NCI-H1092 treated with DMSO at 0.1 percent for 48 hours (cell line): ENCODE data around the gene CREBBP.
A peak's percentile ranks its signal among the peaks of the same experiment; 100 is the strongest.

Experiments
- DNase-seq: peaks from one replicate; lab custom pipeline; 2025; lab: John Stamatoyannopoulos, UW

CREBBP gene

DNA sequence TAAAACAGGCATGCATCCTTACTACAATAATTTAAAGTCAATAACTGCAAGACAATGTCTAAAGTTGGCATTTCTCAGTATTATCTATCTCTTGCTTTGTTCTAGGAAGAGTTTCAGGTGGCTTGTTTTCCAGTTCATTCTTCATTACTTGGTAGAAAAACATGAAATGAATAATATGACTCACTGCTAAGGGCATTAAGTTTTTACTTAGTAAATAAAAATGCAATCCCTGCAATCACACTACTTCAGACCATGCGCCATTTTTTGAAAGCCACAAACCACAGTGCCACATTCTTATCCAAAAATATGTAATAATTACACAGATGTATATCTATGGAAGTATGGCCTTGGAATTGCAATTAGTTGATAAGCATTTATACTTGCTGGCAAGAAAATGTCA, 55.4 kb downstream of the CREBBP start:
- DNase-seq, result no peak

DNA sequence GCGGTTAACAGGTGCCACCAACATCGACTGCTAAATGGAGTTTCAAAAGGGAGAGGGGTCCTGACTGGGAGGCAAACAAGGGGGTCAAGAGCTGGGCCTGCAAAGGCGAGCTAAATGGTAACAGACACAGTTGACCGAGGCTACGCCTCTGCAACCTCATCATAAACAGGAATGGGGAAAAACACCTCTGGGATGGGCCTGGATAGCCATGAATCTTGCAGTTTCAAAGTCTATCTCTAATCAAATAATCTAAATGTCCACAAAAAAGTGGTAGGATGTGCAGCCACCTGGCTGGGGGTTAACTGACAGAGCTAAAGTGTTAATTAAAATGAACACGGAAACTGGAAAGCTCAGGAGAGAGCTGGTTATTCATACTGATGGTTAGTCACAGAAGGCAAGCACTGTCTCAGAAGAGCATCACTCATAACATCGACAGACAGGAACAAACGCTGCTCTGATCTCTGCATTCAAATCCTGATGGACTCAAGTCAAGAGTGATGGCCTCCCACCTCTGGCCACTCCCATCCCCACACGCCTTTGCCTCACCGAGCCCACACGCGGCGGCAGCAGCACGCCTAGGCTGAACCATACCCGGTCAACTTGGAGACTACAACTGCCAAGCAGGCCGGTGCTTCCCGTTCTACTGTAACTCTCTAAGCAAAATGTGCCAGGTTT, 56.3 kb downstream of the CREBBP start:
- no peak for DNase-seq

DNA sequence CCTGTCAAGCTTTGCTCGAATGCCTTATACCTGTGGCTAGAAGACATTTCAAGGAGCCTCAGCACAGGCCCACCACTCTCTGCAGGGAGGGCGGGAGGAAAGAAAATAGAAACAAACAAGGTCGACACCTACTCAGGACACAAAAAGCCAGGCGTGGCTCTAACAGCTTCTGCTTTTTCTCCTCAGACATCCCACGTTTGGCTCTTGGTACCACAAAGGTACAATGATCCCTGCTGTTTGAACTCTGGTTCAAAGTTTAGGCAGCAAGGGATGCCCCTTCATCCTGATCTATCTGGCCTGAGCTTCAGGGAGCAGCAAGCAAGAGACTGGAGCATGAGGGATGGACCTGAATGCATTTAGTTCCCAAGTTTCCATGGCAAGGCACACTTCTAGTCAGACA, 57.1 kb downstream of the CREBBP start:
- no peak for DNase-seq

DNA sequence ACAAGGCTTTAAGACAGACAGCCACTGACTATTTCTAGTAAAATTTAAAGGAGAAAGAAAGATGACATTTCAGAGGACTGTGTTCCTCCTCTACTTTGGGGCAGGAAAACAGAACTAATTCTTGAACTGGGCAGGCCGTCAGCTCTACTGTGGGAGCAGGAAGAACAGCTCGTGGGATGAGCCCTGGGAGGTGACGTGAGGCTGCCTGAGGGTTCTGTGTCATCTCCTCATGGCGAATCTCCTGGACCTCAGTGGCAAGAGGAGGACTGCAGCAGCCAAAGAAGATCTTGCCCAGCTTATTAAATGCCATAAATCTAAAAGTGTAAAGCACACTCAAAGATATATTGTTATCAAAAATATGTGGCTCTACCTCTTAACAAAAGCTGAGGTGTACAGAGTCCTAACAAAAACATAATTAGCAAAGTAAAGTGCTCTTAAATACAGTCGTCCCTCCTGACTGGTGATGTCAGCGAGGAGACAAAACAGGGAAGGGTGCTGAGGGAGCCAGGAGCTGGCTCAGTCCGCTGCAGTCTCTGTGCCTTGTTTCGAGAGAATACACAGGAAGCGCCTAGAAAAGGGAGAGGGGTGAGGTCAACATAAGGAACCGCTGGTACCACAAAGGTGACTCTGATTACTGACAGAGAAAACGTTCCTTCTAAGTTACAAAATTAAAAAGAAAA, 58.0 kb downstream of the CREBBP start:
- DNase-seq, result no peak

DNA sequence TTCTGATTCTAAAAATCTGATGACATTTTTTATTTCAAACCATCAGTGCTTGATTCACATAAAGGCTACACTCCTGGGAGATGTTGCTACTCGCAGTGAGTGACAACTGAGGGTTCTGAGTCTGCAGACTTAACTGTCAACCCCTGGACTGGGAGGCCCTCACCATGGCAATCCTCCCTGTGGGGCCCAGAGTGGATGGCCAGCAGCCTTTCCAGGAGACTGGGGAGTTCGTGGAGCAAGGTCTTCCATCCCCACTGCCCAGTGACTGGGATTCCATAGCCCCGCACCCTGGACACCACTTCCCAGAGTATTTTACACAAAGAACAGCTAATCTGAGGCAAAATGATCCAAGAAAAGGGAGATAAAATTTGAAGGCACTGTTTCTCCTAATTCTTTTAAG, 59.3 kb downstream of the CREBBP start:
- DNase-seq, result no peak

DNA sequence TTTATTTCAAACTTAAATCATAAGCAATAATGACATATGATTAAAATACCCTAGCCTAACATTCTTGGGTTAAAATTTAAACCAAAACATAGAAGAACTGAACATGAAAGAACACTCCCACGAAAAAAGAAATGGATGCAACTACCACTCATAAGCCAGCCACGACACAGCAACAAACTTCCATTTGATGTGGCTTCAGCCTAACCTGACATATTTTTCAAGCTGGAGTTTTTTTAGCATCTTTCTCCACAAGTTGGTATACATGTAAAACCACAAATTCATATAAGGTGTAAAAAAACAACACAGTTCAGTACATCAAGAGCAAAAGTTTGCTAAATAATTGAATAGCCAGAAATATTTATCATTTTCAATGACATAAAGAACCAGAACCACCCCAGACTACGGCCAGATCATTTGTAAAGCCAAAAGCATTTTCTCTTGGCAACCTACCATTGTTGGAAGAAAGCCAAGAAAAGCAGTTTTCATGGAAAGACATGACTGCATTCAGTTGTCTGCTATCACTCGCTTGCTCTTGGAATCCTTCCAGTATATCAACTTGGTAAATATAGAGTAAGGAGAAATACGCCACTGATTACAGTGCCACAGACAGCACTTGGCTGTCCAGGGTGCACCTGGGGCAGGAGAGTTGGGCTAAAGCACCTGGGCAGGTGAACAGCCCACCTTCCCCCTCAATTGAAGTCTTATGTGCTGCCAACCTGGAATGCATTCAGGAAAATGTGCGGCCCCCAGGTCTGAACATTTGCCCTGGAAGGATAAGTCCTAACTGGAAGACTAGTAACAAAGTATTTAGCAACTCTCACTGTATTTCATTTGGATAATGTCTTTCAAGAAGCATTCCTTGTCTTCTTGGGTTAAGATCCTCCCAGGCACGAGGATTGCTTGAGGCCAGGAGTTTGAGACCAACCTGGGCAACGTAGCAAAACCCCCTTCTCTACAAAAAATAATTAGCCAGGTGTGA, 60.5 kb downstream of the CREBBP start:
- peak; percentile 96 for DNase-seq

DNA sequence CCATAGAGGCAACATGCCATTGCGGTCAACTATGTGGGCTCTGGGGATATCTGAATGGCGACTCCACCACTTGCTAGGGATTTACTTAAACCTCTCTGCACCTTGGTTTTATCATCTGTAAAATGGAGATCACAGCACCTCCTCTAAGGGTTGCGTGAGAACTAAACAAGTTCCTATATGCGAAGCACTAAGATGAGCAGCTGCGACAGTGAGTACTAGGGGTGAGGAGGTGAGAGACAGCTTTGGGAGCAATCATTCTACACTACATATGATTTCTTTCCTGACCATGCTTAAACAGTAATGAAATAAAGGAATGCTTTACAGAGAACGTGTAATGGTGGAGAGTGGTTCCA, 61.4 kb downstream of the CREBBP start:
- DNase-seq, result no peak

DNA sequence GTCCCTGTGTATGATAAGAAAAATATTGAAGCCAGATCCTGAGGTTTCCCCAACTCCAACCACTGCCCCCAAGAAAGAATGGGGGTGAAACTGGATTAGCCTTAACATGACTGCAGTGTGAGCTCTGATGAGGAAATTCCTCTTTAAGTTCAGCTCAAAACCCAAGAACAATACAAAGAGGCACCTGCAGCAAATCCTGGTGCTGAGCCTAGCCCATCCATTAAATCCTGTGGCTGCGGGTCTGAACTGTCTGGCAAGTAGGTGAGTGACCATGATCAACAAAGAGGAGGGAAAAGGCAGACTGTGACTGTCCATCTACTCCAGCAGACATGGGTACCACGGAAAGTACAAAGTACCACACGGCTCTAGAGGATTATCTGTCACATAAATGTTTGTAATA, 64.2 kb downstream of the CREBBP start:
- DNase-seq, result no peak

DNA sequence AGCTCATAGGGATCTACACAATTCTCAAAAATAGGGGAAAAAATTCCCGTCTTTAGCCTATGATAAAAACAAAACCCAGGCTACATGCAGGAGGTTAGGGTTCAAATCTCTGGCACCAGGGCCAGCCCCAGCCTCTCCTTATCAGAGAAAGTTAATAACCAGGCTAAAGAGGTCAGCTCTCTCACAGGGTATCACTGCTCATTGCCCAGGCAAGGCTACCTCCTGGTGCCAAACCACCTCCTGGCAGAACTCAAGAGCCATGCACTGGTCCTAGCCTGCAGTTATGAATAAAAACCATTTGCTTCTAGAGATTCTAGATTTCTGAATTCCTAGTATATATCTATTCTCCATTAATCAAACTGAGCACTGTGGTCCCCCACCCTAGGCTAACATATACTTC, 65.8 kb downstream of the CREBBP start:
- DNase-seq, result no peak

DNA sequence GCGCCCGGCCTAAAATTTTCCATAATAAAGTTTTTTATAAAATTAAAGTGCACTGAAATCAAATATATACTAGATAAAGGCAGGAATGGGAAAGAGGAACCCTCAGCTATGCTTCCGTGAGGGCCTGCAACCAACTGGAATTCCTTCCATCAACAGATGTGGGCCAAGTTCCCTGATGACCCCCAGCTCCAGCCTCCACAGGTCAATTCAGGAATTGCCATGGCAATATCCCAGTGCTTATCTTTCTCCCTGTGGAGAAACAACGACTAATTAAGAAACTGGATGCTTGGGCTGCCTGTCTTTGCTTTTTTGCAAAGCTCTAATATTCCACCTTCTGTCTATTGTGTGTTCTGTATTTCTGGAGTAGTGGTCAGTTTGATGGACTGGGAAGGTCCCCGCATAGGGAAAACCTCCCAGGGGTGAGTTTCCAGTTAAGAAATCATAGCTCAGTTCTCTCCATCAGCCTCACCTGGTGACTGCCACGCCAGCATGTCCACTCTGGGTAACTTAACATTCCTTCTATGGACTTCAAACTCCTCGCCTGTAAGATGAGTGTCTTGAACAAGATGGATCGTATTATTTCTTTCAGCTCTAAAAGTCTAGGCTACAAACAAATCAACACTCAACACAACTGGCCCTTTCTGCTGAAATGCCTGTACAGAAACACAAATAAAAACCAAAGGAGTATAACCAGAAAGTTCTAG, 67.9 kb downstream of the CREBBP start:
- no peak for DNase-seq

DNA sequence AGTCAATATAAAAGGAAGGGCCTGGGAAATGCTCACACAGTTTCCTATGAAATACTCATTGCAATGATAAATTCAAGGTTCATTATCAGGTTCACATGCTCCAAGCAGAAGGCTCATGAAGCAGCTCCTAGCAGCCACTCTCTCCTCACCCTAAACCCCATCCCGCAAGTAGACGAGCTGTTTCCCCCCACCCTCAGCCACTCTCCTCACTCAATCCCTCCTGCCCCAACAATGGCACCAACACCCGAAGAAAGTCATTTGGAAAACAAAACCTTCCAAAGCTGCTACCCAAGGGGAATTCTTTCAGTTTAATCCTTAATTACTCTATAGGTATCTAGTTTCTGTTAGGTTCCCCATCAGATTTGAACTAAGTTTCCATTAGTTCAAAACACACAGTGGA, 69.7 kb downstream of the CREBBP start:
- DNase-seq, result no peak

DNA sequence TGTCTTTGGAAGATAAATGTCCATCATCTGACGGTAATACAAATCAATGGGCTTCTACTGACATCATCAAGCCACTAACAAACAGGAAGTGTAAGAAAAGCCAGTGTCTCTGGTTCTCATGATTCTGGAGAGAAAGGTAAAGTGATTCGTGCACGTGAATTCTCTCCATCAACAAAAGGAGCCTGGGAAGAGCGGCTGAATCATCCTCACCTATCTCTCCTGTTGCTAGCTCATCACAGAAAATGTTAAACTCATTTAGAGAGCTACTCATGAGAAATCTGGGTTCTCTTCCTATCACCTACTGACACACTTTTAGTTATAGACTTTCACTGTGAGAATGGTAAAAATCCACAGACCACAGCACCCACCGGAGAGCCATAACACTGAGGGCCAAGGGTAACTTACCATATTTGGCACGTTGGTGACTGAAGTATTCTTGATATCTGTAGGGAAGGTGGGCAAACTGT, 70.3 kb downstream of the CREBBP start:
- no peak for DNase-seq

DNA sequence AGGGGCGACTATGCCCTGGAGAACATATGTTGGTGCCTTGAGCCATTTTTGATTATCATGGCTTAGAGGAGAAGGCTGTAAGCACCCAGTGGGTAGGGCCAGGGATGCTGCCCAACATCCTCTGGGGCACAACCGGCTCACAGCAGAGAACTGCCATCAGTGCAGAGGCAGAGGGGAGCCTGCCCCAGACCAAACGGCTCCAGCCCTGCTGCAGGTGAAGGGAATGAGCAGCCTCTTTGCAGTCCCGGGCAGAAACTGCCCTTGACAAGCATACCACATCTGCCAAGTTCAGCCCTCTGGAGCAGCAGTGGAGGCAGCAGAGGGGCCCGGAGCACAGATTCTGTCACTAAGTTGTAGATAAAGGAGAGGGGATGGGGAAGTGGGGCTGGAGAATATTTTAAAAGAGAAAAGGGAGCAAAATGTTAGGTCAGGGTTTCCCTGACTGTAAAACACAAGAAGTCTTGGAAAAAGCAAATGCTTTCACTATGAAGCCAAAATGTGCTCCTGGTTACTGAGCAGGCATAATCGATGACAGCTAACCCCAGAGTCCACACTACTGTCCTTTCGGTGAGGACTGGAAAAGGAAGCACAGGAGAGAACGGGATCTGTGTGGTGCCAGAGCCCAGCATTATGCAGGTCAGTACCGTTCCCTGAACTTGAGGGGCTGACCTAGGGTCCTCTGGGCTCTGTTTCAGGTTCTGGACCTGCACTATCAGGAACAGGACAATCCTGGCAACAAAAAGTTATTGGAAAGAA, 72.0 kb downstream of the CREBBP start:
- no peak for DNase-seq

DNA sequence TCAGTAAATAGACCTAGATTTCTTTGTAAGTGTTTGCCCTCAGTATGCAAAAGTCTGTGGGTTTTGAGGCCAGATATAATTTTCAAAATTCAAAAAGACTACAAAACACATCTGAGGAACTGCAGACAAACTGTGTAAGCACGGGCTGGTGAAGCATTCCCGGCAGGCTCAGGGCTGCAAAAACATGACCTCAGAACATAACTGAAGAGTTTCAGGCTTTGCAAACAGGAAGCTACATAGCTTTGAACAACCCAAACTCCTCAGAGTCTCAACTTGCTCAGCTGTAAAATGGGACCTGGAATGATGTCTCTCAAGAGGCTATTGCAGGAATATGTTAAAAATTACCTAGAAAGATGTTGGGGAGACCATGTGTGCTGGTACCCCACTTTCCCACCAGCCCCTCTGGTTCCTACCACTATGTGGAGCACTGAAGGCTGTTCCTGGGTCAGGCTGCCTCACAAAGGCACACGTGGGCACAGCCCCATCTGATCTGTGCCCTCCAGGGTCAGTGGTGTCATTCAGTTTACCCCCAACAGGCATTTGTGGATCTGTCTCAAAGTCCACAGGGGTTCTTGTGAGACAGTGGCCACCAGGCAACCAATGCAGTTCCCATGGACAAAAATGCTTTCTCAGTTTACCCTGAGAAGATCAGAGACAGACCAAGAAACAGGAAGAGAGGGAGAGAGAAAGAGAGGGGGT, 72.9 kb downstream of the CREBBP start:
- DNase-seq, result no peak

DNA sequence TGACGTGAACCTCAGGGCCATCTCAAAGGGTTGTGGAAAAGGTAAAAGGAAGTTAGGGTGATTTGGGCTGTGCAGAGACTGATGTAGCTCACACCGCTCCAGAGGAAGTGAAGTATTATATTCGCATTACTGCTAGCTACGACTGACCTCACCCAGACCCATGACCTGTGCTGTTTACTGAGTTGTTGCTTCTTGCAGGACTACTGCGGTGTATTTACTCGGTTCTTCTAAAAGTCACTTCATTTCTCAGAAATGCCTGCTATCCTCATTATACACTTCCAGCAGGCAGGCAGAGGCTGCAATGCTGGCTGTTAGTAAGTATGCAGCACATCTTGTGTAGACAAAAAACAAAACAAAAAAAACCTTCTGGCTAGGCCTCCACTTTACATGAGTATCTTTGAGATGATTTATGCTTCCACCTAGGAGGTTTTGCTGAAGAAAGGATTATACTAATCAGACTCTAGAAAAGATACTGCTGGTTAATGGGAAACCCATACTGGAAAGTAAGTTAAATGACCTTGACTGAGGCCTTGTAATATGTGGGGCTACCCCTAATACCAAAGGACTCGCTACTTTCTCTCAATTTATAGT, 76.0 kb downstream of the CREBBP start:
- DNase-seq, result no peak

DNA sequence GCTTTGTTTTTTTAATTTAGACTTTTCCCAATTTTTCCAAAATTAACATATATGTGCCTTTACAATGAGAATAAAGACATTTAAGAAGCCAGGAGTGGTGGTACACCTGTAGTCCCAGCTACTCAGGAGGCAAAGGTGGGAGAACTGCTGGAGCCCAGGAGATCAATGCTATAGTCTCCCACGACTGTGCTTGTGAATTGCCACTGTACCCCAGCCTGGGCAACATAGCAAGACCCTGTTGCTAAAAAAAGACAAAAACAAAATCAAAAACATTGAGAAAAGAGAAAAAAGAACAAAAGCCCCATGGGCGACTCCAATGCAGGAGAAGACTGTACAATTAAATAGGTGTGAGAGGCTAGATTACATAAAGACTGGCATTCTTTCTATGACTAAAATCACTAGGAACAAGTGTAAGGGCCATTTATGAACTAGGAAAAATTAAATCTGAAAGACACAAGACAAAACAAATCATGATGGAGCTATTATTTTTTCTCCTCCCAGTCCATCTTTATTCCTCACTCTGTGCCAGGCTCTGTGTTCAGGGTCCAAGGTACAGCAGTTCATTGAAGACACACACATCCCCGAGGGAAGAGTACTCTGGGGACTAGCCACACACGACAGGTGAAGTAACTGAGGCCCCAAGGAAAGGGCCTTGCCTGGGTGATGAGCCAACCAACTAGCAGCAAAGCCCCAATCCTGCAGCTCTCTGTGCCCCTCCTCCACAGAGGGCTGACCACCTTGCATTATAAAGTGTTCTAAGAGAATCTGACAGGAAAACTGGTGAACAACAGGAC, 79.8 kb downstream of the CREBBP start:
- DNase-seq, result no peak

DNA sequence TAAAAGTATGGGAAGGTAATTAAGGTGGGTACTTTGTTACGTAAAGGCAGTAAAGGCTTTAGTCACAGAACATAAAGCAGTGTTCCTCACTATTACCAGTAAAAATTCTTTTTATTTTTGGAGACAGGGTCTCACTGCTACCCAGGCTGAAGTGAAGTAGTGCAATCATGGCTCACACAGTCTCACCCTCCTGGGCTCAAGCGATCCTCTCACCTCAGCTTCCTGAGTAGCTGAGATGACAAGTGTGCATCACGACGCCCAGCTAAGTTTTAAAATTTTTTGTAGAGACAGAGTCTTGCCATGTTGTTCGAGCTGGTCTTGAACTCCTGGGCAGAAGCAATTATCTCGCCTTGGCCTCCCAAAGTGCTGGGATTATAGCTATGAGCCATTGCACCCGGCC, 80.5 kb downstream of the CREBBP start:
- DNase-seq, result no peak

DNA sequence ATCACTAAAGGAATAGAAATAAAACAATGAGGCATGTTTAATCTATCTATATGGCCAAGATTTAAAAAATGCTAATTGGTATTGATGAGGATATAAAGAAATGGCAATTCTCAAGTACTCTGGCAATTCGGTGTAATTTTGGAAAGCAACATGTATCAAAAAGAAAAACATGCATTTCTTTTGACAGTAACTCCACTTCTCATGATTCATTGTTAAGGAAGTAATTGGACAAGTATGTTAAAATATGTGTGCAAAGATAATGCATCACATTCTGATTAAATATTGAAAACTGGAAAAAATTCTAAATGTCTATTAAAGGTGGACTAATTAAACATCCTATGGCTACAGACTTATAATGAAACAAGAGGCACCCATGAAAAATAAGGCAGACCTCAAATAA, 81.2 kb downstream of the CREBBP start:
- DNase-seq, result no peak

DNA sequence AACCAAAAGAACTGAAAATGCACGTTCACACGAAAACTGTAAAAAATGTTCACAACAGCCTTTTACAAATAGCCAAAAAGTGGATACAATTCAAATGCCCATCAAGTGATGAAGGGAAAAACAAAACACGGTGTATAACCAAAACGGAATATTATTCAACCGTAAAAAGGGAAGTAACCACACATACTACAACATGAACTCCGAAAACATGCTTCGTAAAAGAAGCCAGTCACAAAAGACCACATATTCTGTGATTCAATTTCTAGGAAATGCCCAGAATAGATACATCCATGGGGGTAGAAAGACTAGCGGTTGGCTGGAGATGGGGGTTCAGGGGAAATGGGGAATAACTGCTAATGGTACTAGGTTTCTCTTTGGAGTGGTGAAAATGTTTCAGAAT, 81.7 kb downstream of the CREBBP start:
- no peak for DNase-seq
